Upper lobe of left lung (tissue), 6 donors: Measurements from ENCODE around the gene ST3GAL5. TPM values are rescaled to one million over a fixed set of nuclear protein-coding genes. Genes with fewer than 3 reads are reported as not detected.
A peak's percentile ranks its signal among the peaks of the same experiment; 100 is the strongest.

Experiments used
- ATAC-seq, 2 donors: fragments of 200-7000 bp; cut with Tn5 transposase; one replicate each; pipeline ENCODE4 v1.9.1; 2022; ENCODE audit warnings: mild to moderate bottlenecking in 2 of 2, moderate library complexity in 2 of 2; ENCODE audit not compliant: low FRiP score in 2 of 2
- DNase-seq, 2 donors: peaks; one replicate each; pipeline ENCODE4 v3.0.0-alpha.2; 2019 to 2020
- H3K27ac ChIP-seq, 4 donors: fragments of 200-600 bp; sonication (generic); one replicate each; pipeline ENCODE4 v1.5.1; 2016 to 2019
- H3K27me3 ChIP-seq, 4 donors: fragments of 200-600 bp; sonication (generic); one replicate each; pipeline ENCODE4 v1.5.1; 2017 to 2019
- H3K36me3 ChIP-seq, 4 donors: fragments of 200-600 bp; sonication (generic); one replicate each; pipeline ENCODE4 v1.5.1; 2016 to 2019
- H3K4me1 ChIP-seq, 4 donors: fragments of 200-600 bp; sonication (generic); one replicate each; pipeline ENCODE4 v1.5.1; 2018 to 2019
- H3K4me3 ChIP-seq, 4 donors: fragments of 200-600 bp; sonication (generic); one replicate each; pipeline ENCODE4 v1.5.1; 2017 to 2019; ENCODE audit warnings: mild to moderate bottlenecking in 2 of 4, moderate library complexity in 1 of 4
- H3K9me3 ChIP-seq, 4 donors: fragments of 200-600 bp; sonication (generic); one replicate each; pipeline ENCODE4 v1.5.1; 2018 to 2019
- CTCF ChIP-seq, 6 experiments: fragments of 450-650 bp in 4 of 6; fragments of 200-600 bp in 2 of 6; sonication (generic) in 2 of 6; IDR thresholded peaks; one replicate each; pipeline ENCODE4 v1.5.1; 2016 to 2019; ENCODE audit warnings: antibody characterized with exemption in 6 of 6
- EP300 ChIP-seq, 4 donors: sonication (generic); formaldehyde crosslinking; IDR thresholded peaks; one replicate each; pipeline ENCODE4 v1.5.1; 2017; ENCODE audit warnings: antibody characterized with exemption in 4 of 4, control low read depth in 2 of 4
- POLR2A ChIP-seq, 4 donors: fragments of 450-650 bp; IDR thresholded peaks; one replicate each; pipeline ENCODE4 v1.5.1; 2016 to 2017; ENCODE audit warnings: antibody characterized with exemption in 4 of 4, mild to moderate bottlenecking in 2 of 4
- POLR2AphosphoS5 ChIP-seq, 2 donors: sonication (generic); formaldehyde crosslinking; IDR thresholded peaks; one replicate each; pipeline ENCODE4 v1.5.1; 2017; ENCODE audit warnings: antibody characterized with exemption in 2 of 2
- WGBS, 2 donors: methylation state at CpG; one replicate each; pipeline ENCODE4 v1.1.5; 2017 to 2018; 5-methylcytosine and 5-hydroxymethylcytosine counted together
- total RNA-seq, 6 donors: library from RNA; depleted of rRNA in 4 of 6; stranded (reverse); fragments of >200 nt in 4 of 6; gene quantifications; one replicate each; pipeline versions ENCODE4 v1.1.0 to v1.2.1, GENCODE V29; 2016 to 2021
- donor health status: DM: no; HTN: no; CAD: no; lungs with moderate emphysema.
- donor health status: DM: no; HTN: yes; CAD: no; lungs with severe emphysema.

ST3GAL5 gene
- total RNA-seq, 6 donors from 2014 or later = 54.5 to 162 (median 83.8) TPM

- H3K9me3 ChIP-seq = no peaks in the 10 kb centered on the region
- no peaks in the 10 kb centered on the region for H3K27me3 ChIP-seq
- H3K27ac ChIP-seq = no peak overlapping the region
- no peak for DNase-seq
- no peak for TF ChIP-seq POLR2A (IDR thresholded peaks at IDR 0.05)
- TF ChIP-seq POLR2AphosphoS5 (IDR thresholded peaks at IDR 0.05) = no peak
- H3K4me3 ChIP-seq = no peak overlapping the region
- 85% methylated on average over 4 of the region's 4 CpGs for whole genome bisulfite sequencing, 2 donors
- H3K36me3 ChIP-seq = no peaks in the 10 kb centered on the region
- peak in 1 of 2 donors; percentile 7 for ATAC-seq
- H3K4me1 ChIP-seq = peaks cover 0 to 7% (median under 1%) of the 10 kb centered on the region in 4 donors
These were observed 41.6 kb upstream of the ST3GAL5 start for GRCh38 chr2:85930129-85931124.

- no peak for TF ChIP-seq POLR2AphosphoS5 (IDR thresholded peaks at IDR 0.05)
- no peak for TF ChIP-seq POLR2A (IDR thresholded peaks at IDR 0.05)
- Histone ChIP-seq H3K36me3 (no peaks in the 10 kb centered on the region), H3K9me3 (no peaks in the 10 kb centered on the region), H3K4me3 (no peak overlapping the region), H3K4me1 (peaks cover 0 to 8% (median 7%) of the 10 kb centered on the region in 4 donors), H3K27me3 (no peaks in the 10 kb centered on the region), H3K27ac (no peak overlapping the region)
- ATAC-seq = no peak
- WGBS, 2 donors = 82 to 90% methylated on average over 15 to 19 of the region's 19 CpGs
- DNase-seq = peak in 1 of 2 donors; percentile 53
These were observed 40.6 kb upstream of the ST3GAL5 start for GRCh38 chr2:85929096-85930050.

GRCh38 chr2:85926931-85927661 lies 38.3 kb upstream of the ST3GAL5 start:
- 79 to 89% methylated on average over 7 to 9 of the region's 9 CpGs for WGBS, 2 donors
- Histone ChIP-seq H3K27me3 (no peaks in the 10 kb centered on the region), H3K4me1 (peaks cover 0 to 13% (median 9%) of the 10 kb centered on the region in 4 donors), H3K27ac (no peak overlapping the region), H3K4me3 (no peak overlapping the region), H3K36me3 (no peaks in the 10 kb centered on the region), H3K9me3 (no peaks in the 10 kb centered on the region)
- DNase-seq (peak in 1 of 2 donors; percentile 28), ATAC-seq (peak in 1 of 2 donors; percentile 15)
- TF ChIP-seq CTCF (IDR thresholded peaks at IDR 0.05) = no peak
- no peak for TF ChIP-seq POLR2A (IDR thresholded peaks at IDR 0.05)
- no peak for TF ChIP-seq POLR2AphosphoS5 (IDR thresholded peaks at IDR 0.05)
- no peak for TF ChIP-seq EP300 (IDR thresholded peaks at IDR 0.05)

- 67 to 83% methylated on average over 5 of the region's 5 CpGs for WGBS, 2 donors
- peaks cover 0 to 13% (median 10%) of the 10 kb centered on the region in 4 donors for H3K4me1 ChIP-seq
- H3K9me3 ChIP-seq = no peaks in the 10 kb centered on the region
- H3K27me3 ChIP-seq = no peaks in the 10 kb centered on the region
- no peak overlapping the region for H3K4me3 ChIP-seq
- no peak for DNase-seq
- TF ChIP-seq EP300 (IDR thresholded peaks at IDR 0.05) (no peak), POLR2AphosphoS5 (IDR thresholded peaks at IDR 0.05) (no peak), CTCF (IDR thresholded peaks at IDR 0.05) (no peak), POLR2A (IDR thresholded peaks at IDR 0.05) (no peak)
- no peak overlapping the region for H3K27ac ChIP-seq
- ATAC-seq = no peak
- no peaks in the 10 kb centered on the region for H3K36me3 ChIP-seq
These were observed 37.7 kb upstream of the ST3GAL5 start for GRCh38 chr2:85926526-85926925.

- WGBS, 2 donors = 93 to 97% methylated on average over 2 of the region's 2 CpGs
- Histone ChIP-seq H3K4me1 (peaks cover 0 to 16% (median 10%) of the 10 kb centered on the region in 4 donors), H3K27me3 (no peaks in the 10 kb centered on the region), H3K9me3 (no peaks in the 10 kb centered on the region), H3K36me3 (no peaks in the 10 kb centered on the region), H3K27ac (peak overlapping the region in 1 of 4 donors; percentile 52), H3K4me3 (no peak overlapping the region)
- DNase-seq = no peak
- TF ChIP-seq POLR2A (IDR thresholded peaks at IDR 0.05) (no peak), CTCF (IDR thresholded peaks at IDR 0.05) (no peak), EP300 (IDR thresholded peaks at IDR 0.05) (no peak), POLR2AphosphoS5 (IDR thresholded peaks at IDR 0.05) (no peak)
- no peak for ATAC-seq
These were observed 36.5 kb upstream of the ST3GAL5 start for GRCh38 chr2:85925216-85925671.
